Natural killer cell (primary cell): ENCODE measurements around the gene MTMR10. TPM values are rescaled to one million over a fixed set of nuclear protein-coding genes. Genes with fewer than 3 reads are reported as not detected.

Source experiments
- ATAC-seq, 3 donors: fragments of 150-1000 bp in 2 of 3; fragments of 200-7000 bp in 1 of 3; cut with Tn5 transposase; 1 replicate in 1 of 3; 2 replicates in 2 of 3; pipeline ENCODE4 v1.10.0; 2021; ENCODE audit warnings: mild to moderate bottlenecking in 2 of 3, moderate library complexity in 2 of 3
- DNase-seq, 2 donors: peaks; one replicate each; pipeline versions ENCODE4 v3.0.0 to v3.0.0-alpha.2; 2013 to 2021; ENCODE audit warnings: mixed read lengths in 1 of 2
- H3K27ac ChIP-seq: one replicate; pipeline ENCODE4 v1.5.1; 2013; ENCODE audit warnings: mild to moderate bottlenecking, low read length
- H3K27me3 ChIP-seq: one replicate; pipeline ENCODE4 v1.6.1; 2013; ENCODE audit warnings: low read length; ENCODE audit not compliant: control insufficient read depth, insufficient read depth
- H3K36me3 ChIP-seq: one replicate; pipeline ENCODE4 v1.6.1; 2013; ENCODE audit warnings: low read length; ENCODE audit not compliant: control insufficient read depth, insufficient read depth
- H3K4me1 ChIP-seq: one replicate; pipeline ENCODE4 v1.6.1; 2013; ENCODE audit warnings: low read length; ENCODE audit not compliant: control insufficient read depth, insufficient read depth
- H3K4me3 ChIP-seq: one replicate; pipeline ENCODE4 v1.5.1; 2013; ENCODE audit warnings: low read length
- H3K9me3 ChIP-seq: one replicate; pipeline ENCODE4 v1.6.1; 2013; ENCODE audit warnings: low read length; ENCODE audit not compliant: control insufficient read depth, insufficient read depth
- H3K27ac Mint-ChIP-seq, 2 donors: one replicate each; pipeline ENCODE4 v1.8.0; 2022; ENCODE audit warnings: mild to moderate bottlenecking in 2 of 2, mixed read lengths in 2 of 2, moderate library complexity in 1 of 2
- H3K27me3 Mint-ChIP-seq, 2 donors: one replicate each; pipeline ENCODE4 v1.8.0; 2022; ENCODE audit warnings: low read depth in 2 of 2, mixed read lengths in 2 of 2
- H3K36me3 Mint-ChIP-seq: one replicate; pipeline ENCODE4 v1.8.0; 2022; ENCODE audit warnings: mixed read lengths
- H3K4me1 Mint-ChIP-seq, 2 donors: one replicate each; pipeline ENCODE4 v1.8.0; 2022; ENCODE audit warnings: mixed read lengths in 2 of 2
- H3K4me3 Mint-ChIP-seq: one replicate; pipeline ENCODE4 v1.8.0; 2022; ENCODE audit warnings: mild to moderate bottlenecking, moderate library complexity, mixed read lengths
- H3K9me3 Mint-ChIP-seq, 2 donors: one replicate each; pipeline ENCODE4 v1.8.0; 2022; ENCODE audit warnings: mixed read lengths in 2 of 2
- CTCF ChIP-seq: fragments of 200-600 bp; IDR thresholded peaks from one replicate; pipeline ENCODE4 v1.8.0; 2022; ENCODE audit warnings: antibody characterized with exemption
- WGBS: methylation state at CpG from one replicate; pipeline ENCODE4 v1.1.7; 2013; ENCODE audit warnings: missing lambda C conversion rate; ENCODE audit not compliant: insufficient coverage; 5-methylcytosine and 5-hydroxymethylcytosine counted together
- intact Hi-C: fragments of 100-400 bp; cut with micrococcal nuclease; formaldehyde crosslinking; loops from one replicate; pipeline ENCODE4 v1.14.2; 2022
- total RNA-seq, 4 donors: library from RNA; stranded (reverse); fragments of 120-200 nt in 1 of 4; gene quantifications; one replicate each; pipeline versions ENCODE4 v1.2.3 to v1.2.4, GENCODE V29; 2013 to 2022

Gene MTMR10
- total RNA-seq, 3 donors from 2014 or later (not counting 1 experiment from before 2014, with no cell fraction given) = 46.3 to 64.5 (median 54.2) TPM

GRCh38 chr15:30992249-30992864 is 929 bp upstream of the MTMR10 start:
- DNase-seq (peak in 1 of 2 donors; percentile 21), ATAC-seq (no peak)
- peak overlapping the region; percentile 60 to 63 for H3K27ac Mint-ChIP-seq
- peak overlapping the region; percentile 79 for H3K4me3 Mint-ChIP-seq
- peaks cover 0 to 1% of the 10 kb centered on the region in 2 donors for H3K27me3 Mint-ChIP-seq
- no peaks in the 10 kb centered on the region for H3K36me3 ChIP-seq
- no peaks in the 10 kb centered on the region for H3K9me3 Mint-ChIP-seq
- no peaks in the 10 kb centered on the region for H3K27me3 ChIP-seq
- peaks cover 21 to 24% of the 10 kb centered on the region in 2 donors for H3K4me1 Mint-ChIP-seq
- H3K27ac ChIP-seq = peak overlapping the region; percentile 78
- no peaks in the 10 kb centered on the region for H3K9me3 ChIP-seq
- no peak for TF ChIP-seq CTCF
- H3K36me3 Mint-ChIP-seq = no peaks in the 10 kb centered on the region
- WGBS = 80% methylated on average over 5 of the region's 7 CpGs
- peak overlapping the region; percentile 70 for H3K4me3 ChIP-seq
- intact Hi-C loops = loop anchor here (5.0 to 10.0 kb wide), 4 partner anchors 52 to 372 kb away; no protein-coding TSS in a partner anchor
- H3K4me1 ChIP-seq = peaks cover 20% of the 10 kb centered on the region

GRCh38 chr15:30990446-30991254 is 778 bp downstream of the MTMR10 start:
- 3% methylated on average over 22 of the region's 24 CpGs for WGBS
- H3K4me1 Mint-ChIP-seq = peaks cover 31 to 35% of the 10 kb centered on the region in 2 donors
- H3K27ac Mint-ChIP-seq = peak overlapping the region; percentile 89 to 98
- TF ChIP-seq CTCF = no peak
- H3K9me3 Mint-ChIP-seq = no peaks in the 10 kb centered on the region
- ATAC-seq (no peak), DNase-seq (no peak)
- H3K4me3 Mint-ChIP-seq = peak overlapping the region; percentile 98
- intact Hi-C loops = loop anchor here (5.0 to 10.0 kb wide), 4 partner anchors 54 to 374 kb away; no protein-coding TSS in a partner anchor
- peak overlapping the region; percentile 69 for H3K4me3 ChIP-seq
- H3K27ac ChIP-seq = peak overlapping the region; percentile 73
- H3K9me3 ChIP-seq = no peaks in the 10 kb centered on the region
- peaks cover 10% of the 10 kb centered on the region for H3K36me3 ChIP-seq
- H3K4me1 ChIP-seq = peaks cover 23% of the 10 kb centered on the region
- no peaks in the 10 kb centered on the region for H3K27me3 Mint-ChIP-seq
- H3K36me3 Mint-ChIP-seq = no peaks in the 10 kb centered on the region
- no peaks in the 10 kb centered on the region for H3K27me3 ChIP-seq

GRCh38 chr15:30990036-30990435 is 1.4 kb downstream of the MTMR10 start:
- 68% methylated on average over 2 of the region's 2 CpGs for WGBS
- intact Hi-C loops = loop anchor here (5.0 to 10.0 kb wide), 4 partner anchors 55 to 375 kb away; no protein-coding TSS in a partner anchor
- H3K4me1 Mint-ChIP-seq = peaks cover 37 to 41% of the 10 kb centered on the region in 2 donors

More at GRCh38 chr15:30990036-30990435, 1.4 kb downstream of the MTMR10 start:
- no peaks in the 10 kb centered on the region for H3K27me3 ChIP-seq
- Mint-ChIP-seq H3K36me3 (no peaks in the 10 kb centered on the region), H3K27me3 (no peaks in the 10 kb centered on the region), H3K27ac (peak overlapping the region; percentile 89 to 98), H3K9me3 (no peaks in the 10 kb centered on the region), H3K4me3 (peak overlapping the region; percentile 98)
- no peak overlapping the region for H3K27ac ChIP-seq
- no peak for ATAC-seq
- H3K4me3 ChIP-seq = peak overlapping the region; percentile 69
- peaks cover 12% of the 10 kb centered on the region for H3K36me3 ChIP-seq
- H3K9me3 ChIP-seq = no peaks in the 10 kb centered on the region
- peaks cover 28% of the 10 kb centered on the region for H3K4me1 ChIP-seq
- no peak for TF ChIP-seq CTCF
- DNase-seq = peak in 1 of 2 donors; percentile 17
